Ovary (tissue), 3 donors: ENCODE data around the gene SCYL3.

Experiments
- POLR2A ChIP-seq: fragments of 450-650 bp; IDR thresholded peaks from one replicate; pipeline ENCODE4 v1.6.1; 2017; ENCODE audit warnings: antibody characterized with exemption, mild to moderate bottlenecking, moderate library complexity
- TF ChIP-seq, protein P1 (sequence below), 3 donors: fragments of 450-650 bp in 2 of 3; fragments of 200-600 bp in 1 of 3; IDR thresholded peaks; one replicate each; pipeline versions ENCODE4 v1.5.1 to v1.8.0; 2016 to 2022; ENCODE audit warnings: antibody characterized with exemption in 3 of 3, mild to moderate bottlenecking in 1 of 3
- donor health status: DM: no; HTN: no; CAD: no.

DNA sequence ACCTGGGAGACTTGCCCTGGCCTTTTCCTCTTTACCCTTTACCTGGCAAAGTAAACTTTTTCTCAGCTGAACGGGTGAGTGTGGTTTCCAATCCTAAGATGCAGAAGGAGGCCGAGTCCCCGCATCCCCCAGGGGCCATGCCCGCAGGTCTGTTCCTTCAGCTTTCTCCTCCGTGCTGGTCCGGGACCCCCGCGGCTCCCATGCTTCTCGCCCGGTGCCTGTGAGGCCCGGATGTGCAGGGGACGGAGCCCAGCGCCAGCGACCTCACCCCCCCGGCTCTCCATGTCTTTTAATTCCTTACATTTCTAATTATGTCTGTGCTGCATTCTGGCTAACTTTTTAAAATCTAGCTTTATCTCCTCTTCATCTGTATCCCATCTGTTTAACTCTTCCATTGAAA, 21.5 kb upstream of the SCYL3 start:
- TF ChIP-seq, protein P1, sequence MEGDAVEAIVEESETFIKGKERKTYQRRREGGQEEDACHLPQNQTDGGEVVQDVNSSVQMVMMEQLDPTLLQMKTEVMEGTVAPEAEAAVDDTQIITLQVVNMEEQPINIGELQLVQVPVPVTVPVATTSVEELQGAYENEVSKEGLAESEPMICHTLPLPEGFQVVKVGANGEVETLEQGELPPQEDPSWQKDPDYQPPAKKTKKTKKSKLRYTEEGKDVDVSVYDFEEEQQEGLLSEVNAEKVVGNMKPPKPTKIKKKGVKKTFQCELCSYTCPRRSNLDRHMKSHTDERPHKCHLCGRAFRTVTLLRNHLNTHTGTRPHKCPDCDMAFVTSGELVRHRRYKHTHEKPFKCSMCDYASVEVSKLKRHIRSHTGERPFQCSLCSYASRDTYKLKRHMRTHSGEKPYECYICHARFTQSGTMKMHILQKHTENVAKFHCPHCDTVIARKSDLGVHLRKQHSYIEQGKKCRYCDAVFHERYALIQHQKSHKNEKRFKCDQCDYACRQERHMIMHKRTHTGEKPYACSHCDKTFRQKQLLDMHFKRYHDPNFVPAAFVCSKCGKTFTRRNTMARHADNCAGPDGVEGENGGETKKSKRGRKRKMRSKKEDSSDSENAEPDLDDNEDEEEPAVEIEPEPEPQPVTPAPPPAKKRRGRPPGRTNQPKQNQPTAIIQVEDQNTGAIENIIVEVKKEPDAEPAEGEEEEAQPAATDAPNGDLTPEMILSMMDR (IDR thresholded peaks at IDR 0.05) = no peak
- no peak for TF ChIP-seq POLR2A
